NCI-H526 (cell line): ENCODE results near the gene ZNF33B.
A peak's percentile ranks its signal among the peaks of the same experiment; 100 is the strongest.

ENCODE experiments used
- DNase-seq, 2 experiments: peaks; one replicate each; lab custom pipeline; 2025; lab: John Stamatoyannopoulos, UW

Gene ZNF33B

DNA sequence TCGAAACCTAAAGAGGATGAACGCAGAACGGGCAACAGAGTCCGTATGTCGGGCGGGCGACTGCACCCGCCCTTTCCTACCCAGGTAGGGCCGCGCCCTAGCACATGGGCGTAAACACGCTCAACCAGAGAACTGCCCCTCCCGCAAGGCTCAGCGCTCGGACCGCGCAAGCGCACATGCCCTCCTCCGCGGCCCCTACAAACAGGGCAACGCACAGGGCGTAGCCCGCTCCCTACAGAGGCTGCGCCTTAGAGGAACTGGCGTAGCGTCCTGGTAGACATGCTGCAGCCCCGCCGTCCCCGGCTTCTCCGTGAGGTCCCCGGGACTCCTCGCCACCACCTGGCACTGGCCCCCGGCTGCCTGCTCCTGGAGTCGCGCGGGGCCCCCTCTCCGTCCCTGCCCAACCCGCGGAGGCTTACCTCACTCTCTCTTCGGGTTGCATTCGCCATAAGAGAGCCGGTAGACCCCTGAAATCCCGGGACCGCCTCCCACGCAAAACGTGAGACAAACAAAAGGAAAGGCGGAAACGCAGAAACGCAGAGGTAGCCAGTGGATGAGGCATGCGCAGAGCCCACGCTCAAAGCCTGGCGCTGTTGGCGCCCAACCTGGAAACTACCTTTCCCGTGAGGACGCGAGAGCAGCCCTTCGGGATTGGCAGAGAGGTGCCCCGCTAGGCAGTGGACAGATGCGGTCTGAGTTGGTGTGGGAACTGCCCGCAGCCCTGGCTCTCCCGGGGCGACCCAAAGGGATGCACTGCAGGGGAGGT, at the start of gene ZNF33B:
Gene ZNF33B, minus strand, starts transcription at position 516 of the 766 bp plus-strand sequence. CDS start 1,642 bp downstream, outside the sequence.
- peak; percentile 87 to 95 for DNase-seq

DNA sequence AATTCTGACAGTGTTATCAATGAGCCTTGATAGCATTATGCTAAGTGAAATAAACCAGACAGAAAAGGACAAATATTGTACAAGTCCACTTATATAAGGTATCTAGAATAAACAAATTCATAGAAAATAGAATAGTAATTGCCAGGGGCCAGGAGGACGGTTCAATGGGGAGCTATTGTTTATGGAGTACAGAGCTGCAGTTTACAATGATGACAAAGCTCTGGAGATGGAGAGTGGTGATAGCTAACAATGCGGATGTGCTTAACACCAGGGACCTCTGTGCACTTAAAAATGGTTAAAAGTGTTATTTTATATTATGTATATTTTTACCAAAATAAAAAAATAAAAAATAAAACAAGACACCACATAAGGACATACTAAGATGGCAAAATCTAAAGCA, 46.1 kb upstream of the ZNF33B start:
- DNase-seq: no peak

DNA sequence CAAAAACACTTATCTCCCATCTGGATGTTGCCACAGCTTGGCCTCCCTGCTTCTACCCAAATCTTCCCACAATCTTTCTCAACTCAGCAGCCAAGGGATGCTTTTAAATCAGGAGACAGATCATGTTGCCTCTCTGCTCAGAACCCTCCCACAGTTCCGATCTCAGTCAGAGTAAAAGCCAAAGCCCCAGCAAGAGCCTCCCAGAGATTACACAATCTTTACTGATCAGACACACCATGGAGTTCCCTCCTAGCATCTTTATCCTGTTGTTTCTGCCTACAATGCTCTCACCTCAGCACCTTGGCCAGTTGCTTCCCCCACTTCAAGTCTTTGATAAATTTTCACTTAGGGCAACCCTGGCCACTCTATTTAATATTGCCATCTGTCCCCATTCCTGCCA, 41.9 kb upstream of the ZNF33B start:
- no peak for DNase-seq

DNA sequence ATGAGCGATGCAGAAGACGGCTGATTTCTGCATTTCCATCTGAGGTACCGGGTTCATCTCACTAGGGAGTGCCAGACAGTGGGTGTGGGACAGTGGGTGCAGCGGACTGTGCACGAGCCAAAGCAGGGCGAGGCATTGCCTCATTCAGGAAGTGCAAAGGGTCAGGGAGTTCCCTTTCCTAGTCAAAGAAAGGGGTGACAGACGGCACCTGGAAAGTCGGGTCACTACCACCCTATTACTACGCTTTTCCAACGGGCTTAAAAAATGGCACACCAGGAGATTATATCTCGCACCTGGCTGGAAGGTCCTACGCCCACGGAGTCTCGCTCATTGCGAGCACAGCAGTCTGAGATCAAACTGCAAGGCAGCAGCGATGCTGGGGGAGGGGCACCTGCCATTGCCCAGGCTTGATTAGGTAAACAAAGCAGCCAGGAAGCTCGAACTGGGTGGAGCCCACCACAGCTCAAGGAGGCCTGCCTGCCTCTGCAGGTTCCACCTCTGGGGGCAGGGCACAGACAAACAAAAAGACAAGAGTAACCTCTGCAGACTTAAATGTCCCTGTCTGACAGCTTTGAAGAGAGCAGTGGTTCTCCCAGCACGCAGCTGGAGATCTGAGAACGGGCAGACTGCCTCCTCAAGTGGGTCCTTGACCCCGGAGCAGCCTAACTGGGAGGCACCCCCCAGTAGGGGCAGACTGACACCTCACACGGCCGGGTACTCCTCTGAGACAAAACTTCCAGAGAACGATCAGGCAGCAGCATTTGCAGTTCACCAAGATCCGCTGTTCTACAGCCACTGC, 27.0 kb upstream of the ZNF33B start:
- peak in 1 of 2 experiments; percentile 13 for DNase-seq

DNA sequence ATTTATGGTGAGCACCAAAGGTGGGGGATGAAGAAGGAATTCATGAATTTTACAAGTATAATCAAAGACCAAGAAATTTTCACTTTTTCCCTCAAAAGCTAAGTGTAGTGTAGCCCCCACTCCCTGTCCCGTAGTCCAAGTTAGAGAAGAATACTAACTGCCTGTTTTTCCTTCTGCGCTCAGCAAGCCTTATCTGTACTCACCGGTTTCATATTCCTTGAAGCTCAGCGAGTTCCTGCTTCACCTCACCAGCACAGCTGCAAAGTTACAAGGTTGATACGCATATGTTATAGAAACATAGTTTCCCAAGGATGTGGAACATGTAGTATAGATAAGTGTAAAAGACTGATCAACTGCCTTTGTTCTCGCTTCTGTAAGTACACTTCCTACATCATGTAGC, 16.0 kb upstream of the ZNF33B start:
- DNase-seq: no peak

DNA sequence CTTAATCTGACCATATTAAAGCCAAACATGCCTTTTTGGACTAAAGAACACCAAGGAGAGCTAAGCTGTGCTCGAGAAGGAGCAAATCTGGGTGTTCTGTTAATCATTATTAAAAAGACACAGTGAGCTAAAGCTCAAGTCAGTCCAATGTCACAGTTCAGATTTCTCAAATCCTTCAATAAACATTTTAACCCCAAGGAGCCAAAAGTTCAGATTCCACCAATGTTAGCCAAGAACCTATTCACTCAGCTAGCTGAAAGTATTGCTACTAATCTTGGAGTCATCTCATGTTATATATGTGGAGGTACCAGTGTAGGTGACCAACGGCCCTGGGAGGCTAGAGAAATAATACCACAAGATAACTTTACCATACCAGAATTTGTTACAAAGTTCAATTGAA, 14.5 kb upstream of the ZNF33B start:
- no peak for DNase-seq

DNA sequence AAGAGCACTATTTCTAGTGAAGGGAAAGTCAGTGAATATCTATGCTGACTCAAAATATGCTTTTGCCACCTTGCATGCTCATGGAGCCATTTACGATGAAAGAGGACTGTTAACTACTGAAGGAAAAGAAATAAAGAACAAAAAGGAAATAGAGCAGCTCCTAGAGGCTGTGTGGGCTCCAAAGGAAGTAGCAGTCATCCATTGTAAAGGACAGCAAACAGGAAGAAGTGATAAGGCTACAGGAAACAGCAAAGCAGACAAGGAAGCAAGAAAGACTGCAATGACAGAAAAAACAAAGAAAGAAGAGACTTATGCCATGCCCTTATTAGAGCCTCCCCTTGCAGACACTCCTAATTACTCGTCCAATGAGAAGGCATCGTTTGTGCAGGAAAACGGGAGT, 12.0 kb upstream of the ZNF33B start:
- no peak for DNase-seq

DNA sequence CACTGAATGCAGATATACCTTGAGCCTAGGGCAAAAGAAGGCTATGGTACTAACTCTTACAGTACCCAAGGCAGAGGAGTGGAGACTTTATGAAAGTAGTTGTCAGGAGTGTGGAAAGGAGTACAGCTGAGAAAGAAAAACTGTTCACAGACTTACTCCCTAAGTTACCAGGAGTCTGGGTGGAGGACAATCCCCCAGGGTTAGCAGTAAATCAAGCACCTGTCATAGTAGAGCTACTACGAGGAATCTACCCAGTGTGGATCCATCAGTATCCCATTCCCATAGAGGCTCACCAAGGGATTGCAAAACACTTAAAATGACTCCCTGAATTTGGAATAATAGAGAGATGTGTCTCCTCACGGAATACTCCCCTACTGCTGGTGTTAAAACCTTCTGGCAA, 10.1 kb upstream of the ZNF33B start:
- DNase-seq: no peak

DNA sequence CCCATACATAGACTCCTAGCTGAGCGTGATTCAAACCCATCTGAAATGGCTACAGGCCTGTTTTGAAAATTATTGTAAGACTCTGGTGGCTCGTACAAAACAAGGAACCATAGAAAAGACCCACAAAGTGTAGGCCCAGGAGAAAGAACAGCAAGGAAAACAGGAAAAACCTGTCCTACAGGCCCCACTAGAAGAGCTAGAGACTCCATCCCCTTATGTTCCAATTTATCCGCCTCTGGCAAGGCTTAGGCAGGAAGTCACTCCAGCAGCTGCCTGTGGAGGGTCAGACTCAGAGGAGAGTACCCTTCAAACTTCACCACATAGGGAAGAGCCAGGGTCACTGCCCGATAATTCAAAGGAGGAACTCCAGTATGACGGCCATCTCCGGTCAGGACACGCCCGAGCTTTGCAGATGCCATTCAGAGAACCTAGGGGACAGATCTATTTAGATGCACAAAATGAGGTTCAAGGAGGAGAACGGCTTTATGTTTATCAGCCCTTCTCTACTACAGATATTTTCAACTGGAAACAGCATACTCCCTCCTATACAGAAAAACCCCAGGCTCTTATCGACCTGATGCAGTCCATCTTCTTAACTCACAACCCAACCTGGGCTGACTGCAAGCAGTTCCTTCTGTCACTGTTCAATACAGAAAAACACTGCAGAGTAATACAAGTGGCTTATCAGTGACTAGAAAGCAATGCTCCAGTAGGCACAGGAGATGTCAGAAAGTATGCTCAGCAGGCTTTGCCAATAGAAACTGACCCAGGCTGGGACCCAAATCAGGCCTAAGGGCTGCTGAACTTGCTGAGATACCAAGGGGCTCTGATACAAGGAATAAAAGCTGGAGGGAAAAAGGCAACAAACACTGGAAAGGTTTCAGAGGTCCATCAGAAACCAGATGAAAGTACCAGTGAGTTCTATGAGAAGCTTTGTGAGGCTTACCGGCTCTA, 8.6 kb upstream of the ZNF33B start:
- DNase-seq: peak; percentile 33 to 51

DNA sequence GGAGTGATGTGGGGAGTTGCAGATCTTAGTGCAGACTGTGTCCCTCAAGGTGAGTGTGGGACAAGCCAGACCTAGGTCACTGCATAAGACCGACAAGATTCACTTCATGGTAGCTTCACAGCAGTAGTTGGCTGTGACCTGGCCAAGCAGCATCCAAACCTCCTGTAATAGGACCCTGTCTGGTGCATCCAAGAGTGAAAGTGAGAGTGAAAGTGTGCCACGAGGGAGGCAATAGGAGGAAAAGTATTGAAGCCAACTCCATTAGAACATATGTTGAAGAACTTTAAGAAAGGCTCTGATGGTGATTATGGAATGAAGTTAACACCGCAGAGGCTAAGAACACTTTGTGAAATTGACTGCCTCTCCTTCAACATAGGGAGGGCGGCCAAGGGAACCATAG, 7.8 kb upstream of the ZNF33B start:
- no peak for DNase-seq

DNA sequence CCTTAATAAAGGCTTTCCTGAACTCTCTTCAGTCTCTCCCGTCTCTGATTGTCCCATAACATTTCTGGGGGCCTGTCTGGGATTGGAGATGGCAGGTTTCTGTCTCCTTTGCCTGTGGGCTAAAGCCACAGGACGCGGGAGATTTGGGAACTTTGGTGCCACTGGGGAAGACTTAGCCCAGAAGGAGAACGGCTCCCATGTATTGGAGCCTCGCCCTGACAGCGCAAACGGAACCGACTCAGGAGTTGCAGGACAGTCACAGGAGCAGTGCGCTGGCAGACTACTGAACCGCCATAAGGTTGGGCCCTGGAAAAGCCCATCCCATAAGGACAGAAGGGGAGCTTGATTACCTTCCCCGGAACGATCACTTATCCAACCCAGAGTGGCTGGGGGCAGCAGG, 7.1 kb upstream of the ZNF33B start:
- no peak for DNase-seq

DNA sequence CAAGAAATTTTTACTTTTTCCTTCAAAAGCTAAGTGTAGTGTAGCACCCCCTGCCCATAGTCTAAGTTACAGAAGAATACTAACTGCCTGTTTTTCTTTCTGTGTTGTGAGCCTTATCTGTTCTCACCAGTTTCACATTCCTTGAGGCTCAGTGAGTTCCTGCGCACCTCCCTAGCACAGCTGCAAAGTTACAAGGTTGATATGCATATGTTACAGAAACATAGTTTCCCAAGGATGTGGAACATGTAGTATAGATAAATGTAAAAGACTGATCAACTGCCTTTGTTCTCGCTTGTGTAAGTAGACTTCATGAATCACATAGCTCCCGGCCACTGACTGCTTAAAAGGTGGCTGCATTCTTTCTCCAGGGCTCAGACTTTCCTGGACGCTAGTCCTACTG, 6.7 kb upstream of the ZNF33B start:
- DNase-seq: no peak

DNA sequence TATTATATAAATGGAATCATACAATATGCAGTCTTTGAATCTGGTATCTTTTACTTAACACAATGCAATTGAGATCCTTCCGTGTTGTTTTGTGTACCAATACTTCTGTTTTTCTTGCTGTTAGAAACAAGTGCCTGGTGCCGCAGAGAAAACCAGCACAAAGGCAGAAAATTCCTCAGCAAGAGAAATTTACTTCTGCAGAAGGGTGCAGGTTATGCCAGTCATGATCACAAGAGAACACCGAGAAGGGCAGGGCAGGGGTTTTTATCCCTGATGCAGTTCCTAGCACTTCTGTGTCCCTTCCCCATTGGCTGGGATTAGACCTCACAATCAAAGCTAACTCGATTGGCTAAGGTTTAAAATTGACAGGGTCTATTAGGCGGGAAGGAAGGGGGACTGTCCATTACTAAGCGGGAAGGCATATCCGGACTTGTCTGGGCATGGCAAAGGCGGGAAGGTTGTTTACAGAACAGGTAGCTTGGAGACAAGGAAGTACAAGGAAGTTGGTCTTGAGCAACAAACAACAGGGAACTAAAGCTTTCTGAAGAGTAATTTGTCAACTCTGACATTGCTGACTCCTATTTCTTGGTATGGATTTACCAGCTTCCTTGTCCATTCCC, 2.4 kb upstream of the ZNF33B start:
- peak in 1 of 2 experiments; percentile 4 for DNase-seq

DNA sequence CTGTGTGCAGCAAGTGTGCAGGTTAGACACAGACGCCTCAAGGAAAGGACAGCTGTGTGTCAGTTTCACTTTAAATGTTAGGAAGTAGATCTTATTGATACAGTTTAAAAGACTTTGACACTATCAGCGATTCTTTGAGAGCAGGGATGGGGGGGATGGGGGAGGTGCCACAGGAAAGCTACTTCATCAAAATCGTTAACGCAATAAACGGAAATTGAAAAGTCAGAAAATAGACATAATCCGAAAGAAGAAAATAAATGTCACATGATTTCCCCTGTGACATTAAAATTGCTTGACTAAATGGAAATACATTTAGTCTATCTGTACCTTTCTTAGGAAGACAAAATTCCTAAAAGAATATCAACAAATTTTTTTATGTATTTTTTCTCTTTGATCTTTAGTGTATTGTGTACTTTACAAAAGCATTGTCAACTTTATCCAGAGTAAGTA, 476 bp upstream of the ZNF33B start:
- DNase-seq: no peak

DNA sequence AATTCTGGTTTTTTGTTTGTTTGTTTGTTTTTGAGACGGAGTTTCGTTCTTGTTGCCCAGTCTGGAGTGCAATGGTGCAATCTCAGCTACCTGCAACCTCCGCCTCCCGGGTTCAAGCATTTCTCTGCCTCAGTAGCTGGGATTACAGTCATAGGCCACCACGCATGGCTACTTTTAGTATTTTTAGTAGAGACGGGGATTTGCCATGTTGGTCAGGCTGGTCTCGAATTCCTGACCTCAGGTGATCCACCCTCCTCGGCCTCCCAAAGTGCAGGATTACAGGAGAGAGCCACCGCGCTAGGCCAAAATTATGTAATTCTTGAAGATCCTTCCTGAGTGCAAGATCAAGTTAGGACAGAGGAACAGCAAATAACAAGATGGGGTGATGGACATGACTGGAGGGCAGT, 719 bp downstream of the ZNF33B start:
- DNase-seq: no peak

DNA sequence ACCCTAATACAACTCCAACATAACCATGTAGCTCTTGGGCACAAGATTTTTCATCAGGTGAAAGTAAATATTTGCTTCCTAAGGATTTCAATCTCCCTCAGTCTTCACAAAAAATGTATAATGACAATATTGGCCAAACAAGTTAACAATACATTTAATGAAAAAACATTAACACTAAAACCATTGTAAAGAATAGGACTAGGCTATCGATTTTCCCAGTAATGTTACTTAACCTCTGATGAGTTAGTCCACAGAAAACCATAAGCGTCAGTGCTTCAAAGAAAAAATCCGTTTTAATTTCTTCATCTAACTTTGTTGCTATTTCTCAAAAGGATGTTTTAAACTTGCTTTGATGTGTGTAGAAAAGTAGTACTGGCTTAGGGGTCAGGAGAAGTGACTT, 1.2 kb downstream of the ZNF33B start:
- DNase-seq: no peak

DNA sequence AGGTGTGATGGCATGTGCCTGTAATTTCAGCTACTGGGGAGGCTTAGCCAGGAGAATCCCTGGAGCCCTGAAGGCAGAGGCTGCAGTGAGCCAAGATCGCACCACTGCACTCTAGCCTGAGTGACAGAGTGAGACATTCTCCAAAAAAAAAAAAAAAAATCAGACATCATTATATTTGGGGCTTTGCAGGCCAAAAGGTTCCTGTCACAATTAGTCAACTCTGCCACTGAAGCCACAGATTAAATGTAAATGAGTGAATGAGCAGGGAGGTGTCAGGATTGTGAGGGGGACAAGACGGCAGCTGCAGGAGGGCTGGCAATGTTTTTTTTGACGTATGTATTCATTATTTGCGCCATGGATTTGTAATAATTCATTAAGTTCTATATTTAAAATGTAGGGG, 3.3 kb downstream of the ZNF33B start:
- DNase-seq: no peak

DNA sequence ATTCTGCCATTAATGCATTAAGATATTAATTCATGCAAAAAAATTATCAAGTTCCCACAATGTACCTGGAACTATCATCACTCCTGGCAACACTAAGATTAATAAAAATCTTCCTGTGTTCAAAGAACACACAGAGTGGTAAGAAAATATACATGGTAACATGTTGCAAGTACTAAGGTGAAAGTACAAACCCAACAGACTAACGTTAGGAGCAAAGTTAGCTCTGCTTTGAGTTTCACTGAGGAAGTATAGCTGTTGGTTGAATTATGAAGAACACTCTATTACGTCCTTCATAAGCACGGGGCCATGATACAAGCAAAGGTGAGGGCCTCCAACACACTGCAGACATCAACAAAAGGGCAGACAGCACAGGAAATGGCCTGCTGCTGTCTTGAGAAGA, 5.8 kb downstream of the ZNF33B start:
- no peak for DNase-seq

DNA sequence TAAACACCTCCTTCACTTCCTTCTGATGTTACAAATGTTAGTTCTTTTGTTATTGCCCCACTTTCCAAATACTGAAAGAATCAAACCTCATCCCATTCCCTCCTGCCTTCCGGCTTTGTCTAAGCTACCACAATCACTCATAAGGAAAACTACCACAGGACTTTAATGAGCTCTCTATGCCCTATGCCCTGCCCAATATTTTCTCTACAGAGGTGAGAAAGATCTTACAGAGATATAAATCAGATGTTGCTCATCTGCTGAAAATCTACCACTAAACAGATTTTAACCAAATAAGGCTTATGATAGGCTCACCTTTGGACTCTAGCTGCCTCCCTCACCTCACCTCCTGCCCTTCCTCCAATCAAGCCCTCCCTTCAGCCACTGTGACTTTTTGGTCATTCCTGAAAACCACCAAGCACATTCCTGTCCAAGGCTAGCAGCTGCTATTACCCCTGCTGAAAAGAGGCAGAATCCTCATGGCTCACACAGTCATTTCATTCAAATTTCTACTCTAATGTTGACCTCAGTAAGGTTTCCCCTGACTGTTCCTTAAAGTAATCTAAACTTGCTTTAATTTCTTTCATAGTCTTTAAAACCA, 7.7 kb downstream of the ZNF33B start:
- DNase-seq: no peak

DNA sequence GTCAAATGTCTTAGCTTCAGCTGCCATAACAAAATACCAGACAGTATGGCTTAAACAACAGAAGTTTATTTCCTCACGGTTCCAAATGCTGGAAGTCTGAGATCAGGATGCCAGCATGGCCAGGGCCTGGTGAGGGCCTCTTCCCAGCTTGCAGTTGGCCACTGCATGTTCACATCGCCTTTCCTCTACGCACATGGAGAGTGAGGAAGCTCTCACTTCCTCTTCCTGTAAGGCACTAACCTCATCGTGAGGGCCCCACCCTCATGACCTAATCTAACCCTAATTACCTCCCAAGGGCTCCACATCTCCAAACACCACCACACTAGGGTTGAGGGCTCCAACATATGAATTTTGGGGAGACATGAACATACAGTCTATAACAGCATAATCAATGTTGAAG, 14.4 kb downstream of the ZNF33B start:
- no peak for DNase-seq

DNA sequence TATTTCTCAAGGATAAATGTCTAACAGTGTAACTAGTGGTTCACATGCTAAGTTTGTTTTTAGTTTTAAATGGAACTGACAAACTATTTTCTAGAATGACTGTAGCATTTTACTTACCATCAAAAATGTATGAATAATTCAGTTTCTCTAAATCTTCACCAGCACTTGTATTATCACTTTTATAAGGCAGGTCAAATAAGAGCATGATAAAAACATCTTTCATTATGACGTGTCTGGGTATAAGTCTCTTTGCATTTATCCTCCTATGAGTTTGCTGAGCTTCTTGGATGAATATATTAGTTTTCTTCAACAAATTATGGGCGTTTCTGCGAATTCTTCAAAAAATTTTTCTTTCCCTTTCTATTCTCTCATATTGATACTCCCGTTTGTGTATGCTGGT, 19.9 kb downstream of the ZNF33B start:
- DNase-seq: no peak
